ENCODE results near the gene PRKCA.

Gene PRKCA

DNA sequence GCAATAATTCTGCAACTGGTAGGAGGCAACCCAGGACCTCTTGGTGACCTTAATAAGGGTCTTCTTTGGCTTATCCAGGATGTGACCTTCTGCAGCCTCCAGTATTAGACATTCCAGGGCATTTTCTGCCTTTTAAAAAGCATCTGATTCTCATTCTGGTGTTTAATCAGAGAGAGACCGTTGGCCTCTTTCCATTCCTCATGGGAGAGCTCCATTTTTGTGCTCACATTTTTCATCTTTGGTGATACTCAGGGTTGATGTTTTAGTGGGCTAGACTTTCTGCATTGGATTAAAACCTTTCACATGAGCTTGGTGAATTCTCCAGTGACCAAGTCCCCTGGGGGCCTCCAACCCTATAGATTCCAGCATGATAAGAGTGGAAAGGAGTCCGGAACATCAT lies 382.3 kb downstream of the PRKCA start:
- Histone ChIP-seq H3K36me3 (ENCODE audit: insufficient read depth, low read length) (no peaks in the 10 kb centered on the region), H3K9ac (ENCODE audit: insufficient read length) (no peak overlapping the region), H3K4me3 (no peak overlapping the region), H3K27ac (no peak overlapping the region), H3K9me3 (ENCODE audit: low read depth, low read length) (no peaks in the 10 kb centered on the region)
- no peak for DNase-seq (ENCODE audit: low read depth, low spot score)
- TF ChIP-seq EZH2 (IDR thresholded peaks at IDR 0.05) (no peak), FOXP2 (optimal IDR thresholded peaks at IDR 0.05; ENCODE audit: control extremely low read depth, extremely low read length, insufficient read depth) (no peak), POLR2AphosphoS5 (IDR thresholded peaks at IDR 0.05; ENCODE audit: borderline replicate concordance, low read depth, low read length) (no peak)

DNA sequence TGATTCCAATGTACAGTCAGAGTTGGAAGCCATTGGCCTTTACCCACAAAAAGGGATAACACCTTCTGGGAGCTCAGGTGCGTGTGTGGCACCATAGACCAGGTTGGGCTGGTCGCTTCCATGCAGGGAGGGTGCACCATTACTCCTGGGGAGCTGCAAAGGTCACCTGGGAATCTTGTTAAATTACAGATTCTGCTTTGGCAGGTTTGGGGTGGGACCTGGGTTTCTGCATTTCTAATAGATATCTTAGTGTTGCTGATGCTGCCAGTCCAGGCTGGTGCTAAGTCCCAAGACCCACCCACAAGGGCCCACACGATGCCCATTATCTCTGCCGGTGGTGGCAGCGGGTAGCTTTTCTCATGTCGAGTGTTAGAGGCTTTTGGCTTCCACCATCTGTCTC lies 384.2 kb downstream of the PRKCA start:
- H3K36me3 ChIP-seq (ENCODE audit: insufficient read depth, low read length) = no peaks in the 10 kb centered on the region
- no peak overlapping the region for H3K4me3 ChIP-seq
- no peaks in the 10 kb centered on the region for H3K9me3 ChIP-seq (ENCODE audit: low read depth, low read length)
- DNase-seq (ENCODE audit: low read depth, low spot score) = no peak
- TF ChIP-seq FOXP2 (optimal IDR thresholded peaks at IDR 0.05; ENCODE audit: control extremely low read depth, extremely low read length, insufficient read depth) (no peak), POLR2AphosphoS5 (IDR thresholded peaks at IDR 0.05; ENCODE audit: borderline replicate concordance, low read depth, low read length) (no peak), EZH2 (IDR thresholded peaks at IDR 0.05) (no peak)
- no peak overlapping the region for H3K9ac ChIP-seq (ENCODE audit: insufficient read length)
- no peak overlapping the region for H3K27ac ChIP-seq

DNA sequence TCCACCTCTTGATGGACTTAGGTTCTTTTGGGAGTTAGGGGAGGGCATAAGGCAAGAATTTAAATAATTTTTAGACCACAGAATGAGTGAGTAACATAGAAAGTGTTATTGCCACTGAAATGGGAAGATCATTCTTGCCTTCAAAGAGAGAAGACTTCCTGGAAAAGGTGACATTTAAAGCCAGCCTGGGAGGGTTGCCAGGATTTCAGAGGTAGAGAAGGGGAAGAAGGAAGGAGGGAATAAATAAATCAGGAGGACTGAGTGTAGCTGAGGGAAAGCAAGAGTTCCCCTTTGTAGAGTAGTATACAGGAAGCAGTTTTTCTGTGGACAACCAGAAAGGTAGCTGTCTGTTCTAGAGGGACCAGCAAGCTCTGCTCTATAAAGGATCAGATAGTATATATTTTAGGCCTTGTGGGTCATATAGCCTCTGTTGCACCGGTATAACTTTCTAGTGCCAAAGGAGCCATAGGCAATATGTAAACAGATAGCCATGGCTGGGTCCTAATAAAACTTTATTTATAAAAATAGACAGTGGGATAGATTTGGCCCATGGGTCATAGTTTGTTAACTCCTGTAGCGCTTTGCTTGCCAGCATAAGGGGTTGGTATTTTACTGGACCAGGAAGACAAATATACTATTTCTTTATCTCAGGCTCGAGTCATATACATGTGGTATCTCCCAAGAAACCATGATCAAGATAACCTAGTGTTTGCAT lies 385.3 kb downstream of the PRKCA start:
- no peak overlapping the region for H3K27ac ChIP-seq
- DNase-seq (ENCODE audit: low read depth, low spot score) = no peak
- no peak overlapping the region for H3K4me3 ChIP-seq
- no peak for TF ChIP-seq EZH2 (IDR thresholded peaks at IDR 0.05)
- TF ChIP-seq FOXP2 (optimal IDR thresholded peaks at IDR 0.05; ENCODE audit: control extremely low read depth, extremely low read length, insufficient read depth) = no peak
- no peak for TF ChIP-seq POLR2AphosphoS5 (IDR thresholded peaks at IDR 0.05; ENCODE audit: borderline replicate concordance, low read depth, low read length)
- H3K9me3 ChIP-seq (ENCODE audit: low read depth, low read length) = no peaks in the 10 kb centered on the region
- H3K9ac ChIP-seq (ENCODE audit: insufficient read length) = no peak overlapping the region
- H3K36me3 ChIP-seq (ENCODE audit: insufficient read depth, low read length) = no peaks in the 10 kb centered on the region

DNA sequence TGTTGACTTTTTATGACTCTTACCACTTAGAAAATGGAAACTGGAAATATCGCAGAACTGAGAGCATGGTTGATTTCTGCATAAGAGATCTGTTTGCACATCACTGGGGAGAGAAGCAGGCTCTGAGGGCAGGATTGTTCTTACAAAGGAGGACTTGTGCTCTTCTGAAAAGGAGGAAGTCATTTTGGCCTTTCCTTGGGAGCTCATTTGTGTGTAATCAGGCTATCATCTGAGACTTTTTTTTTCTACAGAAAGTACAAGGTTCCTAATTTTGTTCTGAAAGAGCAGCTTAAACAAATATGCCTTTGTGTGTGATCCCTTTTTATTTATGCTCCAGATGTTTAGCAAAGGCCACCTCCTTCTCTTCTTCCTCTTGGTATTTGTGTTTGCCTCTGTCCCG lies 386.8 kb downstream of the PRKCA start:
- no peak overlapping the region for H3K27ac ChIP-seq
- no peak for DNase-seq (ENCODE audit: low read depth, low spot score)
- no peak overlapping the region for H3K4me3 ChIP-seq
- H3K36me3 ChIP-seq (ENCODE audit: insufficient read depth, low read length) = no peaks in the 10 kb centered on the region
- H3K9me3 ChIP-seq (ENCODE audit: low read depth, low read length) = no peaks in the 10 kb centered on the region
- TF ChIP-seq EZH2 (IDR thresholded peaks at IDR 0.05) = no peak
- no peak for TF ChIP-seq POLR2AphosphoS5 (IDR thresholded peaks at IDR 0.05; ENCODE audit: borderline replicate concordance, low read depth, low read length)
- no peak for TF ChIP-seq FOXP2 (optimal IDR thresholded peaks at IDR 0.05; ENCODE audit: control extremely low read depth, extremely low read length, insufficient read depth)
- H3K9ac ChIP-seq (ENCODE audit: insufficient read length) = no peak overlapping the region

DNA sequence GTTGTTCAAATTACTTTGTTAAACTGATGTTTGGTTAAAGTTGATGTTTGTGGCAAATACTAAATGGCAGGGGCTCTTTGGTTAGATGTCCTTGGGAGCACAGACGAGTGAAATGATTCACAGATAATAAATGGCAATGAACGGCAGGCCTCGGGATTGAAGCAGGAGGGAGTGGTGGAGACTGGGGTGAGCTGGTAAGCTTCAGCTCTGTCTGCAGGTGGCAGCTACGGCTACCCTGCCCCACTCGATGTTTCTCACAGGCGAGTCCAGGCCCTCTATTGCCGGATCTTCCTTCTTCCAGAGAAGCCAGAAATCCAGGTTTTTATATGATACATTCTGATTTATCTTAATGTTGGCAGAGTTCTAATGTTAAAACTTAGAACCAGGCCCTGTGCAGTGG lies 387.8 kb downstream of the PRKCA start:
- TF ChIP-seq EZH2 (IDR thresholded peaks at IDR 0.05) (no peak), FOXP2 (optimal IDR thresholded peaks at IDR 0.05; ENCODE audit: control extremely low read depth, extremely low read length, insufficient read depth) (no peak), POLR2AphosphoS5 (IDR thresholded peaks at IDR 0.05; ENCODE audit: borderline replicate concordance, low read depth, low read length) (no peak)
- no peaks in the 10 kb centered on the region for H3K9me3 ChIP-seq (ENCODE audit: low read depth, low read length)
- H3K27ac ChIP-seq = no peak overlapping the region
- no peaks in the 10 kb centered on the region for H3K36me3 ChIP-seq (ENCODE audit: insufficient read depth, low read length)
- DNase-seq (ENCODE audit: low read depth, low spot score) = no peak
- no peak overlapping the region for H3K9ac ChIP-seq (ENCODE audit: insufficient read length)
- no peak overlapping the region for H3K4me3 ChIP-seq

DNA sequence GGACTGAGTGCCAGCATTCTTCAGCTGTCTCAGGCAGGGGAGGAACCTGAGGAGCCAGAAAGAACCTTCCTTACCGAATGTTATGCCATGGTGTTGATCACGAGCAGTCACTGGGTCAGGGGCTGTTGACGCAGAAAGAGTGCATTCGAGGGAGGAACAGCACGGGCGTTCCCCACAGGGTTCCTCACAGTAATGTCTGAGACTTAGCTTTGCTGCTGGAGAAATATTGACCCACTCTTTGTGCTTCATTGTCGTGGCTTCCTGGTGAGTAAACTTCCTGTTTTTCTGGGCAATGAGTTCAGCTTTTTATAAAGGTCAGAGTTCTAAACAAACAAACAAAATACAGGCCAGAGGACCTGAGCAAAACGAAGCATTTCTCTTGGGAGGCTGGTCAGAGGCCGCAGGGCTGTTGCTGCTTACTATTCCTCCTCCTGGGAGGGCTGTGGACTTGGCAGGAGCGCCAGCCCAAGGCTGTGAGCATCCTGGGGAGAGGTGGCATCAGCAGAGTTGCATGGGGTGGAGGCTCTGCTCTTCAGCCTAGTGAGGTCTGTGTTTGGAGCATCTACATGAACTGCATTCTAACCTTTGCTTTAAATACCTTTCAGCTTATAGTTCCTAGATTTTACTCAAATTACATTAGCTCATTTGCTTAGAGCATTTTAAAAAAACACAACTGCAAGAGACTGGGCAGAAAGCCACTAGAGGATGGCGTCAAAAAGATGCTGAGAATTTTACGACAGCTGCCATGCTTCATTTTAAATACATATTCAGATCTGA lies 389.4 kb downstream of the PRKCA start:
- H3K9ac ChIP-seq (ENCODE audit: insufficient read length) = no peak overlapping the region
- no peak for DNase-seq (ENCODE audit: low read depth, low spot score)
- H3K9me3 ChIP-seq (ENCODE audit: low read depth, low read length) = no peaks in the 10 kb centered on the region
- no peaks in the 10 kb centered on the region for H3K36me3 ChIP-seq (ENCODE audit: insufficient read depth, low read length)
- no peak for TF ChIP-seq POLR2AphosphoS5 (IDR thresholded peaks at IDR 0.05; ENCODE audit: borderline replicate concordance, low read depth, low read length)
- TF ChIP-seq EZH2 (IDR thresholded peaks at IDR 0.05) = no peak
- no peak for TF ChIP-seq FOXP2 (optimal IDR thresholded peaks at IDR 0.05; ENCODE audit: control extremely low read depth, extremely low read length, insufficient read depth)
- H3K27ac ChIP-seq = no peak overlapping the region
- H3K4me3 ChIP-seq = no peak overlapping the region

DNA sequence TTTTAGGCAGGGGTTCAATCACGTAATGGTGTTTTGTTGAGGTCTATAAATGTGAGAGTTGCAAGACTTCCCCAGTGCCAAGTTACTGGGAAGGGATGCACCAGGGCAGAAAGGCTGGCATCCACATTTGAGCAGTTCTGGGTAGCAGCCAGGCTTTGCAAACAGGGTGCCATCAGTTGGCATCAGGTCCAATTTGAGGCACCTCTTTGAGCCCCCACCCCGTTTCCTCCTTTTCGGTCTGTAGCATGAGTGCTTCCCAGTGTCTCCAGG lies 389.9 kb downstream of the PRKCA start:
- DNase-seq (ENCODE audit: low read depth, low spot score) = no peak
- Histone ChIP-seq H3K36me3 (ENCODE audit: insufficient read depth, low read length) (no peaks in the 10 kb centered on the region), H3K4me3 (no peak overlapping the region), H3K9me3 (ENCODE audit: low read depth, low read length) (no peaks in the 10 kb centered on the region), H3K27ac (no peak overlapping the region), H3K9ac (ENCODE audit: insufficient read length) (no peak overlapping the region)
- TF ChIP-seq POLR2AphosphoS5 (IDR thresholded peaks at IDR 0.05; ENCODE audit: borderline replicate concordance, low read depth, low read length) (no peak), FOXP2 (optimal IDR thresholded peaks at IDR 0.05; ENCODE audit: control extremely low read depth, extremely low read length, insufficient read depth) (no peak), EZH2 (IDR thresholded peaks at IDR 0.05) (no peak)

DNA sequence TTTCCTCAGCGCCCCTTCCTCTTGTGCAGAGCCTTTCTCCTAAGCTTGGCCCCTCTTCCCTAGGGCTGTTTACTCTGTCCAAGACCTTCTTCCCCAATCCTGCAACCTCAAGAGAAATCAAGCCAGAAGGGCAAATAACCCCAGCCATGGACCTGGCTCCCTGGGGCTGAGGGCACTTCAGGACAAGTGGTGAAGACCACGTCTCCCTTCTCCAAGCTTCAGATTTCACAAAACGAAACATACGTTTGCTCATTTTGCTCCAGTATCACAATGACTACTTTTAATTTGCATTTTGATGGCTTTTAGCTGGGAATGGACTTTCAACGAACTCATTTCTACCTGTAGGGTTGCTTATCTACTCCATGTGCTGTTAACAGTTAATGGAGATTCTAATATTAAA lies 392.7 kb downstream of the PRKCA start:
- Histone ChIP-seq H3K4me3 (no peak overlapping the region), H3K9ac (ENCODE audit: insufficient read length) (no peak overlapping the region), H3K36me3 (ENCODE audit: insufficient read depth, low read length) (no peaks in the 10 kb centered on the region), H3K9me3 (ENCODE audit: low read depth, low read length) (no peaks in the 10 kb centered on the region), H3K27ac (no peak overlapping the region)
- DNase-seq (ENCODE audit: low read depth, low spot score) = no peak
- TF ChIP-seq EZH2 (IDR thresholded peaks at IDR 0.05) (no peak), FOXP2 (optimal IDR thresholded peaks at IDR 0.05; ENCODE audit: control extremely low read depth, extremely low read length, insufficient read depth) (no peak), POLR2AphosphoS5 (IDR thresholded peaks at IDR 0.05; ENCODE audit: borderline replicate concordance, low read depth, low read length) (no peak)

All from SK-N-MC (cell line).